ENCODE results near the gene LRRFIP1.
A peak's percentile ranks its signal among the peaks of the same experiment; 100 is the strongest.

LRRFIP1 gene

DNA sequence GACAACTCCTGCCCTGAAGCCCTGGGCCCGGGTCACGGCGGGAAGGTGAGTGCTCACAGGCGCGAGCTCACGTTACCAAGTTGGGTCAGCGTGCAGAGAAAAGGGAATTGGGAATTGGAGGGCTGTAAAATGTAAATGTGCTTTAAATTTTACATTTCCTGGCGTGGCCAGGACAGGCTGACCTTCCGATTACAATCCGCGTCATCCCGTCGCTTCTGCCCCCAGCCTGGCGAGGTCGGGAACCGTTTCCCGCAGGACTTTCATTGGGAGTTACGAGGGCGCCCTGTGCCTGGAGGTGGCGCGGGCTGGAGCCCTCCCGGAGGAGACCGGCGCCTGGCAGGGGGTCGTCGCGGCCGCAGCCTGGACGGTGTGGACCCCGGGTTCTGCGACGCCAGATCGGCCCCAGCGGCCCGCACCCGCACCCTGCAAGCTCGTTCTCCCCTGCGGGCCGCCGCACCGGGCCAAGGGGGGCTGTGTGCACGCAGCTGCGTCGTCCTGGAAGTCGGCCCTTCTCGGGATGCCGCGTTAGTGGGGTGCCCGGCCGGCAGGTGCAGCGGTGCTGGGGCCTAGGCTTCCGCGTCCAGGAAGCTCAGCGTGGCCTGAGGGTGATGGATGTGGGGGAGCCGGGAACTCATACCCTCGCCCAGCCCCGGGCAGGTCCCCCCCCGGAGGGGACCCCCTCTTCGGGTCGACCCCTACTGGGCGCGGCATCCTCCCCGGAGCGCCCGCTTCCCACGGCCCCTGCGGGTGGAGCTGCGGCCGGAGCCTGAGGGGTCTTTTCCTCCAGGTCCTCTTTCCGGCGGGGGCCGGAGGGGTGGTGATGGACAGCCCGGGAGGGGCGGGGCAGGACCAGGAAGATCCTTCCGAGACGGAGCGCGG lies 63.9 kb downstream of the LRRFIP1 start:
- DNase-seq: peak; percentile 5

DNA sequence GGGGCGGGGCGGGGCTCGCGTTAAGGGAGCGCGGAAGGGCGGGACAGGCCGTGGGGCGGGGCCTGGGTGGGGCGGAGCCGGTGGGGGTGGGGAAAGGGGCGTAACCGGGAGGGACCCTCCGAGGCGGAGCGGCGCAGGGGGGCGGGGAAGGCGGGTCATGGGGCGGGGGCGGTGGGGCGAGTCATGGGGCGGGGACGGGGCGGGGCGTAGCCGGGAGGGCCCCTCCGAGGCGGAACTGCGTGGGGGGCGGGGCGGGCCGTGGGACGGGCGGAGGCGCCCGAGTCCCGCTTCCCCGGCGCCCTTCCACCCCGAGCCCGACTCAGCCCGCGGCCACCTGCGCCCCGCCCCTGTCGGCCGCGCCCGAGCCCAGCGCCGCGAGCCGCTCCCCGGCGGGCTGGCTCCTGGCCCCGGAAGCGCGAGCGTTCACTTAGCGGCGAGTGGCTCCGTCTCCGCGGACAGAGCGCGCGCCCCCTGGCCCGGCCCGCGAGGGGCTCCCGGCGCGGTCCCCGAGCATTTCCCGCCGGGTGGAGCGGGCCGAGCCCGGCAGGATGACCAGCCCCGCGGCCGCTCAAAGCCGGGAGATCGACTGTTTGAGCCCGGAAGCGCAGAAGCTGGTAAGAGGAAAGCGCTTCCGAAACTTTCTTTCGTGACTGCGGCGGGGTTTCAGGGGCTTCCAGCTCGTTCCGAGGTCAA lies 64.7 kb downstream of the LRRFIP1 start:
- DNase-seq: peak; percentile 89

DNA sequence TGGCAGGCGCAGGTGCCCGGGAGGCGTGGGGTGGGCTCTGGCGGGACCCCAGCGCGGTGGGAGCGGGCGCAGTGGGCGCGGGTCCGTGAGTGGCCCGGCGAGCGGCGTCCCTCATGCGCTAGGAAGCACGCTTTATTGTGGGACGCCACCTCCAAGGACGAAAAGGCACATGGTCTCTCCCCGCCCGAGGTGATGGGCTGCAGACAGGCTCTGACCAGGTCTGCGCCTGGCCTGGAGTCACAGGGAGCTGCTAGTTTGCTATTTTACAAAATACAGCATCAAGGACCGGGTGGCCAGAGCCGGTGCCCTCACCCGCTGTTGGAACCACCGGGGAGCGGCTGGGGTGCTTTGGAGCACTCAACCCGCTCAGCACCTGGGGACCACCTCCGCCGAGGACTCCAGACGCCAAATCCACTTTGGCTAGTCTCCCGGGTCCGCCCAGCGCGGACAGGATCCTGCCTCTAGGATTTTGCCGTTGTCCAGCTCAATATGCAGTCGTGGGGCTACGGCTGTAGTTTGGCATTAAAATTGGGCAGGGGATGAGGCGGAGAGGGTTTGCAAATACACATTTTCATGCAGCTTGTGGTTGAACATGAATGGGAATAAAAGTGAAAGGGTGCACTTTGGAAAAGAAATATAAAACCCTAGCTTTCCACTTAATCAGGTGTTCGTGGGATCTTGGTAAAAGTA lies 65.4 kb downstream of the LRRFIP1 start:
- DNase-seq: no peak

DNA sequence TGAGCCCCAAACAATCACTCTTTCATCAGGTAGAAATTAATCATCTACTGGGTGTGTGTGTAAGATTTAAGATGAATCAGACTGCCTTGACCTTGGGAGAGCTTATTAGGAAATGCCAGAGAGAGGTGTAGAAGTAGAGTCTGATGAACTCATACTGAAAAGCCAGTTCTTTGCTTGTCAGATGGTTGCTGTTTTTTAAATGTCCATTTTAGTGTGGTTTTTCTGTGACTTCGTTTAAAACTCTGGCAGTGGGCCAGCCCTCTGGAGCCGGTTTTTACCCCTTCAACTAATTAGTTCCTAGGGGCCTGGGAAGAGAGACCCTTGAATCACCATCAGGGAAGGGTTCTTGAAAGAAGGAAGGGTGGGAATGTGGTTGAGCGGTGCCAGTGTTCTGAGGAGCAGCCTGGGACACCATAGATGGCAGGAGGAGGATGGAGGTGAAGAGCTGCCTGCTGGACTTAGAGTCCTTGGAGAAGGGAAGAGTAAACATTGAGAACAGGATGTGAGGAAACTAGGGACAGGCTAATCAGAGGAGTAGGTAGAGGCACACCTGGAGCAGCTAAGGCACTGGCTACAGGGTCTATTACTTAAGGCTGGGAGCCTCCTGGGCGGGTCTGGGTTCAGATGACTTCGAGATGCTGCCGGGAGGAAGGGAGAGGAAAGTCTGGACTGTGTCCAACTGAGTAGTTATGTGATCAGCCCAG lies 66.1 kb downstream of the LRRFIP1 start:
- DNase-seq: no peak

DNA sequence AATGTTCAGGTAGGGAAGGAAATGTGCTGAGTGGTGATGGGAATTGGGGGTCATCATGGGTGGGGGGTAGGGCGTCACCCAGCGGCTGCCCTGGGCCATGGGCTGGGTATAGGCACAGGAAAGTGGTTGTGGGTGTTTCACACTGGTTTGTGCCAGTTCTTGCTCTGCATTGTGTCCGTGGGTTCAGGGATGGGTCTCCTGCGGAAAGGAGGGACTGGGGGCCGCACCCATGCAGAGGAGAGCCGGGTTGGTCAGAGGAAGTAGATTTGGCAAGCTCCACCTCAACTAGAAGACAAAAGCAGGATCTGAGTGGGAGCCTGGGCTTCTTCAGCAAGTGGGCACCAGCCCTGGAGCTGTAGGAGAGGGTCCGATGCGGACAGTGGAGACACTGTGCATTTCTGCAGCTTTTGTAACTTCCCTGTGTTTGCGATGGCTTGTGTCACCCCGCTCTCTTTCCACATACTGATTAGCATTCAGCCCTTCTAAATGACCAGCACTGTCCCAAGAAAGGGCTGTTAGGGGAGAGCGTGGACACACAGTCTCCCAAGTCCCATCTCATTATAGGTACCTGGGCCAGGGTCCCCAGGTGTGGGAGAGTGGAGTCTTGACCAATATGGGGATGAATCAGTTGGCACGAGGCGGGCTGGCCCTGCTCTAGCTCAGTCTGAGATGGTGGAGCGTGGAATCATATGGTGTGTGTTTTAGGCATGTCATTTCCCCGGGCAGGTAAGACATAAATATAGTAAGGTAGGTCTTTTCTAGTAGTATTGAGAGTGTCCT lies 67.2 kb downstream of the LRRFIP1 start:
- DNase-seq: no peak

- peak; percentile 27 for DNase-seq
Measured at GRCh38 chr2:237695201-237695780, 67.9 kb downstream of the LRRFIP1 start.

GRCh38 chr2:237696461-237696860 lies 69.1 kb downstream of the LRRFIP1 start:
- DNase-seq: no peak

GRCh38 chr2:237697586-237698357 lies 70.4 kb downstream of the LRRFIP1 start:
- DNase-seq: no peak

DNA sequence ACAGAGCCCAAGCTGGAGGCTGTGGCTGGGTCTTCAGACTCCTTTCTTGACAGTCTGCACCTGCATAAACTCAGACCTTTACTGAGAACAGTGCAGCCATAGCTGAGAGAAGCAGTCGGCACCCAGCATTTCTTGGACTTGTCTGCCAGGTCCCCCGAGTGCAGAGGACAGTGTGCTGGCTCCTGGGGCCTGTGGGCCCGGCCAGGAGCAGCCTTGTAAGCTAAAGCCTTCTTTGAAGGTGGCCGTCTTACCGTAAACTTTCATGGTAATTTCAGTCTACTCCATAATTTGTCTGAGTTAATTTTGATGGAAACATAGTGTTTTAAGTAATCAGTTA lies 70.9 kb downstream of the LRRFIP1 start:
- DNase-seq: no peak

DNA sequence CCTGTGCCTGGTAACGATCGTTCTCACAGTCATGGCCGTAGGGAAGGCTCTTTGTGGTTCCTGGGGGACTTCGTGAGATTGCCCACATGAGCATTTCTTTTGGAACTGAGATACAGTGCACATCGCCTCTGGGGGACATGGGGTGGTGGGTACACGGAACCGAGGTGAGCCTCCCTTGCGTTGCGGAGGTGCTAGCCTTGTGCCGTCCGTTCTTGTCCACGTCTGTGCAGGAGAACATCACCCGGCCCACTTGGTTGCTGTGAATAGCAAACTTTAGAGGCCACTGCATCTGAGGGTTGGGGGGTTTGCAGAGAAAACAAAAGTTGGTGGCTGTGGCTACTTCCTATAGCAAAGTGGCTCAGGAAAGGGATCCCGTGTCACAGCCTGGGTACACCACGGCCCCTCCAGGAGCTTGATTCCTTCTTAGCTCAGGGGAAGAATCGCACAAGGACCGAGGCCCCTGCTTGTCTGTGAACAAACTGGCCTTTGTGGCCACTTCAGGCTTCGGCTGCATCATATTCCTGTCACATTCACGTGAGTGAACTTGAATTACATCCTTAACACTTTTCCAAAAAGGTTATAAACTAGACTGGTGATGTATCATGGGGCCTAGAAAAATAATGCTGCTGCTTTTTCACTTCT lies 72.6 kb downstream of the LRRFIP1 start:
- DNase-seq: no peak

DNA sequence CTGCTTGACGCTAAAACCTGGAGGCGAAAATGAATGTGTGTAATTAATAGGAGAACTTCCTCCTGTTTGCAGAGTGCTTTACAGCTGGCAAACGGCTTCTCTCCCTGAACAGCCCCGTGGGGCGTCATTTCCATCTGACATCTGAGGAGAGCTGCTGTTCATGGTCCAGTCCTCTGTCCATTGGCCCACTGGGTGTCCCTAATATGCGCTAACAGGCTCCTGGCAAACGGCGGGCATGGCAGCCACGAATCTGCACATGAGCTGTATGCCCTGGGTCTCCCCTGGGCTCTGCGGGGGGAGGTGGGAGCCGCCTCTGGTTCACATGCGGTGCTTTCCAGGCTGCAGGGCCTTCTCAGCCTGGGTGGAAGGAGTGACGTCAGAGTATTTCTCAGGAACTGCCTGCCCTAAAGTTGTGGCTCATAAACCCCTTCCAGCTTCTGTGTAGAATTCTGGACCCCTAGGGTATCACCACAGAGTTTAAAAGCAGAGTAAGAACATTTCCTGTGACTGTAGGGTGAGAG lies 73.2 kb downstream of the LRRFIP1 start:
- DNase-seq: peak; percentile 58

DNA sequence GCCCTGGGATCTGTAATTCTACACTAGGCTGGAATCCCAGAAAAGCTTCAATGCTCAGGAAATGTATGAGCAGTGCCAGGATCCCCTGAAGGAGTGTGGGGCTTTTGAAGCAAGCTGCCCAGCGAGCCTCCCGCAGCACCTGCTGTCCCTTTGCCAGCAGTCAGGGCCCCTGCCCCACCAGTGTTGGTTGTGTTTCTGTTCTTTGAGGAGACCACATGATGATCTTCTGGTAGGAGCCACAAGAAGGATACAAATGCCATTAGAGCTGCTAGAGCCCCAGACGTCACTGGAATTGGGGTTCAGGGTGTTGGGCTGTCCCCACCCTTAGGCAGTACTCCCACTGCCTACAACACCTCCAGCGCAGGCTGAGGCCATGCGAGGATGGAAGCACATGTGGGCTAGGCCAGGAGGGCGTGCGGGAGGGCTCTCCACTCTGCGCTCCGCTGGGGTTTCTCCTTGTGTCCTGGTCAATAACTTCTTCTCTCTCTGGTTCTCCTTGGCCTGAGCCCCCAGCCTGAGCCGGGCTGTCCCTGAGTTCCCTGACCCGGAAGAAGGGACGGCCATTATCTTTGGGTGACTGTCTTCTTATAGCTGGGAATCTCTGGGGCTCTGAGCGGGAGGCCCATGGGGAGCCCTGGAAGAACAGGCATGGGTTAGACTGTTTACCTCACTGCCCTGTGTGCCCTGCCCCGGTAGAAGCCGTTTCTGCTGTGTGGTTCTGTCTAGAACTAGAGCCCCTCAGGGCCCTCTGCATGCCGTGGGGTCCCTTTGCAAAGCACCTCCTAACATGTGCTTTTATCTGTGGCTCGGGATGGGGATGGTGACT lies 73.9 kb downstream of the LRRFIP1 start:
- no peak for DNase-seq

- no peak for DNase-seq
Measured at GRCh38 chr2:237701859-237702390, 74.5 kb downstream of the LRRFIP1 start.

- no peak for DNase-seq
Measured at GRCh38 chr2:237702441-237703391, 75.3 kb downstream of the LRRFIP1 start.

- no peak for DNase-seq
Measured at GRCh38 chr2:237704501-237705434, 77.4 kb downstream of the LRRFIP1 start.

DNA sequence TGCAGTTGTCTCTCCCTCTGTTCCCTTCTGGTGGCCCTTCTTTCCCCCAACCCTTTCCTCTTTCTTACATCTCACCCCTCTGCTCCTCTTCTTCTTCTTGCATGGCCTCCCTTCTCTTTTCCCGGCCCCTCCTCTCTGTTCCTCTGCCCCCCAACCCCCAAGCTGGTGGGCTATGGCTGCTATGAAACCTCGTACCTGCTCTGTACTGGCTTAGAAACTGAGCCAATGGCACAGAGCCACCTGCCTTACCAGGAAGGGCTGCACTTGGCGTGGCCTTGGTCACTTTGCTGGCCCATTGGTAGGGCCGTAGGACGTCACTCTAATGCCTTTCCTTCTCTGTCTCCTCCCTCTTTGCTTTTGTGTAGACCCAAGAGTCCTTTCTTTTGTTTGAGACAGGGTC lies 78.9 kb downstream of the LRRFIP1 start:
- DNase-seq: no peak

GRCh38 chr2:237708065-237708398 lies 80.6 kb downstream of the LRRFIP1 start:
- no peak for DNase-seq

Measured in NCI-H1436 (cell line).